ENCODE data around the gene OXSR1.

DNA sequence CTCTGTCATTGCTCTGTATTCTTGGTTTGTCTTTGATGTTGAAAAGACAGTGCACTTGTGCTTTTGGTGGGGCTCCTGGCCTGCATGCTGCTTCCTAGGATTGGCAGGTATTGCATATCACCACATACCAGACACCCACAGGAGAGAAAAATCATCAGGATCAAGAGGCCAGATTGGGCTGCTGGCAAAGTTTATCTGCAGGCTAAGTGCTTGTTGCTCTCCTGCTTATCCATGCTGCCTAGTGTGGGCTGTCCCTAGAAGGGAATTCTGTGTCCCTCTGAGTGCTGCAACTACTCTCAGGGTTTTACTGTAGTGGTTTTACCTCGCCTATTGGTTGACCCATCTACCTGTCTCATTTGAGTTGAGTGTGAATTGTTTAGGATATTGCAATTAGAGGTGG lies 99.4 kb downstream of the OXSR1 start:
- TF ChIP-seq, protein P1, sequence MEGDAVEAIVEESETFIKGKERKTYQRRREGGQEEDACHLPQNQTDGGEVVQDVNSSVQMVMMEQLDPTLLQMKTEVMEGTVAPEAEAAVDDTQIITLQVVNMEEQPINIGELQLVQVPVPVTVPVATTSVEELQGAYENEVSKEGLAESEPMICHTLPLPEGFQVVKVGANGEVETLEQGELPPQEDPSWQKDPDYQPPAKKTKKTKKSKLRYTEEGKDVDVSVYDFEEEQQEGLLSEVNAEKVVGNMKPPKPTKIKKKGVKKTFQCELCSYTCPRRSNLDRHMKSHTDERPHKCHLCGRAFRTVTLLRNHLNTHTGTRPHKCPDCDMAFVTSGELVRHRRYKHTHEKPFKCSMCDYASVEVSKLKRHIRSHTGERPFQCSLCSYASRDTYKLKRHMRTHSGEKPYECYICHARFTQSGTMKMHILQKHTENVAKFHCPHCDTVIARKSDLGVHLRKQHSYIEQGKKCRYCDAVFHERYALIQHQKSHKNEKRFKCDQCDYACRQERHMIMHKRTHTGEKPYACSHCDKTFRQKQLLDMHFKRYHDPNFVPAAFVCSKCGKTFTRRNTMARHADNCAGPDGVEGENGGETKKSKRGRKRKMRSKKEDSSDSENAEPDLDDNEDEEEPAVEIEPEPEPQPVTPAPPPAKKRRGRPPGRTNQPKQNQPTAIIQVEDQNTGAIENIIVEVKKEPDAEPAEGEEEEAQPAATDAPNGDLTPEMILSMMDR (IDR thresholded peaks at IDR 0.05 in 2 of 3, conservative IDR thresholded peaks at IDR 0.05 in 1 of 3; ENCODE audit: borderline replicate concordance in 1 of 3, insufficient read depth in 1 of 3, low read depth in 2 of 3, low read length in 2 of 3): no peak
- no peak for TF ChIP-seq FOSL1 (IDR thresholded peaks at IDR 0.05; ENCODE audit: low read depth)
- TF ChIP-seq, protein P2, sequence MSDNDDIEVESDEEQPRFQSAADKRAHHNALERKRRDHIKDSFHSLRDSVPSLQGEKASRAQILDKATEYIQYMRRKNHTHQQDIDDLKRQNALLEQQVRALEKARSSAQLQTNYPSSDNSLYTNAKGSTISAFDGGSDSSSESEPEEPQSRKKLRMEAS (IDR thresholded peaks at IDR 0.05): no peak
- TF ChIP-seq POLR2AphosphoS5 (IDR thresholded peaks at IDR 0.05; ENCODE audit: low read depth, low read length): no peak
- no peak for TF ChIP-seq POLR2A (IDR thresholded peaks at IDR 0.05; ENCODE audit: borderline replicate concordance, extremely low read depth, insufficient read depth, insufficient read length)
- TF ChIP-seq ZNF274 (IDR thresholded peaks at IDR 0.05; ENCODE audit: low read depth, low read length): no peak
- TF ChIP-seq SP1 (IDR thresholded peaks at IDR 0.05; ENCODE audit: low read depth): no peak
- TF ChIP-seq EGR1 (IDR thresholded peaks at IDR 0.05; ENCODE audit: low read depth): no peak
- no peak for TF ChIP-seq EZH2 (IDR thresholded peaks at IDR 0.05)
- no peak for TF ChIP-seq SRF (IDR thresholded peaks at IDR 0.05; ENCODE audit: low read depth)
- TF ChIP-seq, protein P3, sequence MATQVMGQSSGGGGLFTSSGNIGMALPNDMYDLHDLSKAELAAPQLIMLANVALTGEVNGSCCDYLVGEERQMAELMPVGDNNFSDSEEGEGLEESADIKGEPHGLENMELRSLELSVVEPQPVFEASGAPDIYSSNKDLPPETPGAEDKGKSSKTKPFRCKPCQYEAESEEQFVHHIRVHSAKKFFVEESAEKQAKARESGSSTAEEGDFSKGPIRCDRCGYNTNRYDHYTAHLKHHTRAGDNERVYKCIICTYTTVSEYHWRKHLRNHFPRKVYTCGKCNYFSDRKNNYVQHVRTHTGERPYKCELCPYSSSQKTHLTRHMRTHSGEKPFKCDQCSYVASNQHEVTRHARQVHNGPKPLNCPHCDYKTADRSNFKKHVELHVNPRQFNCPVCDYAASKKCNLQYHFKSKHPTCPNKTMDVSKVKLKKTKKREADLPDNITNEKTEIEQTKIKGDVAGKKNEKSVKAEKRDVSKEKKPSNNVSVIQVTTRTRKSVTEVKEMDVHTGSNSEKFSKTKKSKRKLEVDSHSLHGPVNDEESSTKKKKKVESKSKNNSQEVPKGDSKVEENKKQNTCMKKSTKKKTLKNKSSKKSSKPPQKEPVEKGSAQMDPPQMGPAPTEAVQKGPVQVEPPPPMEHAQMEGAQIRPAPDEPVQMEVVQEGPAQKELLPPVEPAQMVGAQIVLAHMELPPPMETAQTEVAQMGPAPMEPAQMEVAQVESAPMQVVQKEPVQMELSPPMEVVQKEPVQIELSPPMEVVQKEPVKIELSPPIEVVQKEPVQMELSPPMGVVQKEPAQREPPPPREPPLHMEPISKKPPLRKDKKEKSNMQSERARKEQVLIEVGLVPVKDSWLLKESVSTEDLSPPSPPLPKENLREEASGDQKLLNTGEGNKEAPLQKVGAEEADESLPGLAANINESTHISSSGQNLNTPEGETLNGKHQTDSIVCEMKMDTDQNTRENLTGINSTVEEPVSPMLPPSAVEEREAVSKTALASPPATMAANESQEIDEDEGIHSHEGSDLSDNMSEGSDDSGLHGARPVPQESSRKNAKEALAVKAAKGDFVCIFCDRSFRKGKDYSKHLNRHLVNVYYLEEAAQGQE (IDR thresholded peaks at IDR 0.05; ENCODE audit: low read depth): no peak
- TF ChIP-seq CEBPB (IDR thresholded peaks at IDR 0.05; ENCODE audit: low read depth): no peak
- TF ChIP-seq YY1 (IDR thresholded peaks at IDR 0.05; ENCODE audit: extremely low read depth, insufficient replicate concordance, low read depth, low read length): no peak
- no peak for TF ChIP-seq RAD21 (IDR thresholded peaks at IDR 0.05; ENCODE audit: low read depth)

Data from HCT116 (cell line).